ENCODE results near the gene CCNY.

- TF ChIP-seq YY1 (IDR thresholded peaks at IDR 0.05; ENCODE audit: insufficient read depth, insufficient read length) (no peak), SUZ12 (IDR thresholded peaks at IDR 0.05; ENCODE audit: extremely low read depth, insufficient read depth, insufficient read length) (no peak)
These were observed 171.3 kb downstream of the CCNY start for GRCh38 chr10:35507519-35508109.
